GM23338 (cell line): ENCODE results near the gene PEX10.

Experiments
- CTCF ChIP-seq, 2 experiments: fragments of 200-600 bp in 1 of 2; sonication (generic) in 1 of 2; conservative IDR thresholded peaks; 2 replicates each; pipeline versions ENCODE4 v1.5.1 to v1.6.1; 2016 to 2017; ENCODE audit warnings: antibody characterized with exemption in 2 of 2, low read depth in 2 of 2, mild to moderate bottlenecking in 2 of 2, moderate library complexity in 1 of 2
- EZH2 ChIP-seq: fragments of 200-600 bp; sonication (generic); IDR thresholded peaks from one replicate; pipeline ENCODE4 v1.8.0; 2017; ENCODE audit warnings: antibody characterized with exemption, mild to moderate bottlenecking, low read depth; ENCODE audit not compliant: unreplicated experiment
- POLR2AphosphoS5 ChIP-seq: IDR thresholded peaks from 2 replicates; pipeline ENCODE4 v1.6.1; 2016; ENCODE audit warnings: antibody characterized with exemption, low read depth

GRCh38 chr1:2415337-2415736, 3.0 kb upstream of the PEX10 start:
- TF ChIP-seq CTCF (conservative IDR thresholded peaks at IDR 0.05; ENCODE audit: low read depth in 2 of 2) (no peak), EZH2 (no peak), POLR2AphosphoS5 (no peak)
